GM18867 (cell line): ENCODE data around the gene STAP1.
"Not testable (repeated sequence)": the region's sequence is repeated elsewhere in the genome, so short reads cannot be mapped to it uniquely, and the experiment has no call there.

Experiments
- ATAC-seq: cut with Tn5 transposase; IDR thresholded peaks from one replicate; pipeline ENCODE4 v1.9.1; 2021; ENCODE audit warnings: mild to moderate bottlenecking, moderate library complexity; ENCODE audit not compliant: unreplicated experiment

Gene STAP1

DNA sequence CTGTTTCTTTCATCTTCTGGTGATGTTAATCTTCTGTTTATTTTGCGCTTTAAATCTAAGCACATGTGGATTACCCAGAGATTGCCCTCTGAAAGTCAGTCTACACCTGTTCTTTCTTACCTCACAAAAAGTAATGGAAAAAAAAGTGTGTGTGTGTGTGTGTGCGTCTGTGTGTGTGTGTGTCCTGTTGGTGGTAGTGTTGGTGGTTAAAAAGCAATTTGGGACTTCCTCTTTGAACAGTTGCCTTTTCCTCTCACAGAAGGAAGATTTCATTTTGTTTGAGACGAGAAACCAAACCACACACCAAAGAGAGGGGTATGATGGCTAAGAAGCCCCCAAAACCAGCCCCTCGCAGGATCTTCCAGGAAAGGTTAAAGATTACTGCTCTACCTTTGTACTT is at the start of gene STAP1:
Gene STAP1, plus strand, starts transcription at position 235 of the 400 bp plus-strand sequence. Its CDS starts 83 bp downstream, at position 318.
- peak; percentile 65 for ATAC-seq

DNA sequence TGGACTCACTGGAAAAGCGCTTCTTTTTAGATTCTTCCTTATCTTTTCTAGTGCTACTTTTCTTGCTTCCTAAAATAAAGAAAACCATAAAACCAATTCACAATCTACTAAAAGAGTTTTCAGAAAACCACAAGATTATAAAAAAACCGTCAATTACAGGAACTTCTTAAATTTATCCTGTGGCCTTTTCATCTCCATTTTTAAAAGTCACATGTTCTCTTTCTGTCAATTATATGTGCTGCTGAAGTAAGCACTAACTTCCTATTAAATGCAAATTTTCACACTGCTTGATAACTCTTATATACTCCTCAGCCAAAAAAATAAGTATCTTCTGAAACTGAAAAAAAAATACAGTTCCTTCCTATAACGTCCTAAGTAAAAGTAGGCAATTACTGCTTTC is 46.0 kb upstream of the STAP1 start:
- ATAC-seq, result no peak

- no peak for ATAC-seq
These were observed 38.4 kb upstream of the STAP1 start for GRCh38 chr4:67520141-67520540.

DNA sequence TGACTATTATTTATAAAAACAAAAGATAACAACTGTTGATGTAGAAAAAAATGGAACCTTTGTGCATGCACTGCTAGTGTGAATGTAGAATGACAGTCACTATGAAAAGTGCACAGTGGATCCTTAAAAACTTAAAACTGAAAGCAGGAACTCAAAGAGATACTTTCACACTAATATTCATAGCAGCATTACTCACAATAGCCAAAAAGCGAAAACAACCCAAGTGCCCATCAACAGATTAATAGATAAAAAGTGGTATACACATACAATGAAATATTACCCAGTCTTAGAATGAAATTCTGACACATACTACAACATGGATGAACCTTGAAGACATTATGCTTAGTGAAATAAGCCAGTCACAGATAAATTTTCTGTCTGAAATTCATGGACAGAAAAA is 37.0 kb upstream of the STAP1 start:
- ATAC-seq, result peak; percentile 71

GRCh38 chr4:67522230-67522629 is 36.3 kb upstream of the STAP1 start:
- ATAC-seq, result no peak

DNA sequence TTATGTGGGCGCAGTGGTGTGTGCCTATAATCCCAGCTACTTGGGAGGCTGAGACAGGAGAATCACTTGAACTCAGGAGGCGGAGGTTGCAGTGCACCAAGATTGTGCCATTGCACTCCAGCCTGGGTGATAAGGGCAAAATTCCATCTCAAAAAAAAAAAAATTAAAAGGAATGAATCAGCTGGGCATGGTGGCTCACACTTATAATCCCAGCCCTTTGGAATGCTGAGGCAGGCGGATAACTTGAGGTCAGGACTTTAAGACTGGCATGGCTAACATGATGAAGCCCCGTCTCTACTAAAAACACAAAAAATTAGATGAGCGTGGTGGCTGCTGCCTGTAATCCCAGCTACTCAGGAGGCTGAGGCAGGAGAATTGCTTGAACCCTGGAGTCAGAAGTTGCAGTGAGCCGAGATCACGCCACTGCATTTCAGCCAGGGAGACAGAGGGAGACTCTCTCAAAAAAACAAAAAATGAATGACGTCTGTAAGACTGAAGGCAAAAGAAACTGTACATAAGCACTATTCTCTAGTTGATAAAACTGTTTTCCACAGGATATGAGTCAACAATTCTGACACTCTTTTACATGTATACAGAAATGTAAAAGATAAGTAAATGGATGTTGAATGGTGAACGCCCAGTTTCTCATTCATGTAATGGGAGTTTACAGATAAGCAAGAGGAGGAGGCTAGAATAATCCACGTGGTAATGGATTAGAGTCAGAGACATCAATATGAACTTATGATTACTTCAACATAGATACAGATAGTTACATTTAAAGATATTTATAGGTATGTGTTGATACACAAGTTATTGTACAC is 35.5 kb upstream of the STAP1 start:
- no peak for ATAC-seq

- not testable (repeated sequence) for ATAC-seq
These were observed 34.4 kb upstream of the STAP1 start for GRCh38 chr4:67524140-67524539.

DNA sequence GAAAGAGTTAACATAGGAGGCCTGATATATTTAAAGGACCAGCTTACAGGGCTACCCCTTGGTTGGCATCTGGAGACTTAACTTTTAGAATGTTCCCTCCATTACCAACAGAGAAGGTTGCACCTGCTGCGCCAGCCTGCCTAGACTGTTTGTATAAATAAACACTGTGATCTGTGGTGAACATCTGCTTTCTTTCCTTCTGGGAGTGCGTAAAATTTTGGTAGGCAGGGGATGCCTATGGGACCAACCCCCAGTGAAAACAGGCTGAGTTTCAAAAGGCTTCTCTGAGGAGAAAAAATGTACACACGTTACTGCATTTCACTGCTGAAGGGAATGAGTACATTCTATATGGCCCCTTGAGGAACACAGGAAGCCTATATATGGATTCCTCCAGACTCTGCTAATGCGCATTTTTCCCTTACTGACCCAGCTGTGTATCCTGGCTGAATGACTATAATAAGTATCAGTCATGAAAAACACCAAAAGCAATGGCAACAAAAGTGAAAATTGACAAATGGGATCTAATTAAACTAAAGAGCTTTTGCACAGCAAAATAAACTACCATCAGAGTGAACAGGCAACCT is 27.1 kb upstream of the STAP1 start:
- no peak for ATAC-seq

- not testable (repeated sequence) for ATAC-seq
These were observed 26.1 kb upstream of the STAP1 start for GRCh38 chr4:67532397-67532796.

DNA sequence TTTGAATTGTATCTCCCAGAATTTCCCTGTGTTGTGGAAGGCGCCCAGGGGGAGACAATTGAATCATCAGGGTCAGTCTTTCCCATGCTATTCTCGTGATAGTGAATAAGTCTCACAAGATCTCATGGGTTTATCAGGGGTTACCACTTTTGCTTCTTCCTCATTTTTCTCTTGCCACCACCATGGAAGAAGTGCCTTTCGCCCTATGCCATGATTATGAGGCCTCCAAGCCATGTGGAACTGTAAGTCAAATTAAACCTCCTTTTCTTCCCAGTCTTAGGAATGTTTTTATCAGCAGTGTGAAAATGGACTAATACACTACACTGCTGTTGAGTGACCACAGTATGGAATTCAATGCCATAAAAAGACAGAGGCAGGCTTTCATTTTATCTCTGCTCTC is 25.4 kb upstream of the STAP1 start:
- no peak for ATAC-seq

DNA sequence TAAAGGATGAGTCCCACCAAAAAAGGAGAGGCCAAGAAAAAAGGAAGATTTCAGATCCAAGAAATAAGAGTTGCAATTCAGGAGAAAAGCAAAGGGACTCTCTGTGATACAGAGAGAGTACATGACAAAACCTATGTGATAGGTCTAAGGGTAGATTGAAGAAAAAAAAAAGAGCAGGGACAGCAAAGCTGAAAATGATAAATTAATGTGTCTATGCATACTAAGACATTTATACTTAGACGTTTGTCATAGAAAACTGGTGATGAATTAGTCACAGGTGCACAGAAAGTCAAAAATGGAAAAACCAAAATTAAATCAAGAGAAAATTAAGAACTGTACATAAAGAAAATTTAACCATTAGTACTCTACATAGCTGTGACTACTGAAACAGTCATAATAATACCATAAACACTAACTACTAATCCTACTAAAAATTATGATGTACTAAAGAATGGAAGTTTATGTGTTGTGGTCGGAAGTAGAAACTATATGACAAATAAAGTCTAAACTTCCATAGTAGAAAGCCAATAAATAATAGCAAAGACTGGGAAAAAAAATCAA is 23.2 kb upstream of the STAP1 start:
- no peak for ATAC-seq

- no peak for ATAC-seq
These were observed 18.7 kb upstream of the STAP1 start for GRCh38 chr4:67539830-67540229.

DNA sequence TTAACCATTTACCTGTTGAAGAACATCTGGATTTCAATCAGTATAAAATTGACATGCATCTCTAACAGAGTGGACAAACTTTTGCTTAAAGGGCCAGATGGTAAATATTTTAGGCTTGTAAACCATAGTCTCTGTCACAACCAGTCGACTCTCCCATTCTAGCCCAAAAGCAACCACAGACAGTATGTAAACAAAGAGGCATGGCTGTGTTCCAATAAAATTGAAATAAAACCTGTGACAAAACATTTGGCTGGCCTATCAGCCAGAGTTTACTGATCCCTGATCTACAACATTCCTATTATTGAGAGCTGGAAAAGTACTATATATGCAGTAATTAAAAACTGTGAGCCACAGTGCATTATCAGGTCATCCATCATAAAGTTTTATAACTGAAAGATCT is 16.5 kb upstream of the STAP1 start:
- ATAC-seq, result no peak

- peak; percentile 94 for ATAC-seq
These were observed 13.1 kb upstream of the STAP1 start, which contains the start of gene CENPC for GRCh38 chr4:67545199-67546003. CENPC (minus strand) TSS chr4:67545503; CDS start chr4:67545355, 148 bp downstream.

- no peak for ATAC-seq
These were observed 12.5 kb upstream of the STAP1 start for GRCh38 chr4:67546004-67546356.

DNA sequence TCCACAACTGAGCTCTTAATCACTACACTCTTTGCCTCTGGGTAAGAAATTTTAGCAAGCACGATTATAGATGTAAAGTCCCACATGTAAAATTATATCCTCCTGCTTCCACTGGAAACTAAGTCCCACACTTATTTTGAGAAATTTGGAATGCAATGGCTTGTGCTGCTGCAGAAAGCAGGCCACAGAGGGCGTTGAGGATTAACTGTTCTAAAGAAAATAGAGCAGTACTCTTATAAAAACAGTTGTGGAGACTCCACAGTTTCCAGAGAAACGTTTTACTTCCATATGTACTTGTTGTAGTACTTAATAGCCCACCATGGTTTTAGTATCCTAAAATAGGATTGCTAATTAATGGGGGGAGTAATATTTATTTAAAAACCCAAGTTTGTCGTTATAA is 11.6 kb upstream of the STAP1 start:
- ATAC-seq, result no peak

GRCh38 chr4:67549123-67549522 is 9.4 kb upstream of the STAP1 start:
- peak; percentile 34 for ATAC-seq

GRCh38 chr4:67550451-67550850 is 8.1 kb upstream of the STAP1 start:
- peak; percentile 48 for ATAC-seq

- ATAC-seq, result peak; percentile 35
These were observed 7.7 kb upstream of the STAP1 start for GRCh38 chr4:67550857-67551256.

GRCh38 chr4:67552146-67552792 is 6.3 kb upstream of the STAP1 start:
- ATAC-seq, result not testable (repeated sequence)

- no peak for ATAC-seq
These were observed 4.4 kb upstream of the STAP1 start for GRCh38 chr4:67554096-67554495.
